ENCODE results near the gene GLRX3.

DNA sequence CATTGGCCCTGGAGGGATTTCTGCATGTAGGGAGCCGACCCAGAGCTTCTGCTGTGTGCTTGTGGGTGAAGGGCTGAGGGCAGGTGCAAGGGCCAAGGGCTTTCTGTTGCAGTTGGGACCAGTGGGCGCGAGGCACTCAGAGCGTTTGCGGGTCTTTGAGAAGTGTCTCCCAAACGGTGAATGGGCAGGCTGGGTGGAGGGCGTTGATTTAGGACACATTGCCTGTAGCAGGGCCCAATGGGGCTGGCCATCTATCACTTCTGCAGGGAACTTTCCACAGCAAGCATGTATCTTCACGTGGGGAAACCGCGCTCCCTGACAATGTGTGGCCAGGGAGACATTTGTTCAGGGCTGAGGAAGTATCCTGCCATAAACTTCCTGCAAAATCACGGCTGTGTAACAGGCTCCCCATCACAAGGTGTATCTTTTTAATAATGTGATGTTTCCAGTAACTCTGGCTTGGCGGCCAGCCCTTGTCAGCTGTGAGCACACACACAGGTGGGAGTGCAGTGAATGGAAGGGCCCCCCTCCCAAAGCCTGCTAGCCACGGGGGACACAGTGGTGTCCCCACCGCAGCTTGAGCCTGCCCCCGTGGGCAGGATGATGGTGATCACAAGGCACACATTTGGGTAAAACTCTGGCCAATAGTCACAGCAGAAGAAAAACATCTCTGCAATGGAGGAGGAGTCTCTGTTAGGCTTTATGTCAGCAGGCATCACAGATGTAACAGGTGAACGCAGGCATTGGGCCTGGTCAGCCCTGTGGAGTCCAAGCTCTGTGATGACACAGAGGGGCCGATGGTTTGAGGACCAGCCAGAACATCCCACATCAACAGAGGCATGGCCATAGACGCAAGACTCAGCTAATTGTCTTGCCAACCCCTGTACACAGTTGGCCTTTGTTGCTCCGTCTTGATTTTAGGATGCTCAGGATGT is 84.3 kb downstream of the GLRX3 start:
- TF ChIP-seq, protein P1, sequence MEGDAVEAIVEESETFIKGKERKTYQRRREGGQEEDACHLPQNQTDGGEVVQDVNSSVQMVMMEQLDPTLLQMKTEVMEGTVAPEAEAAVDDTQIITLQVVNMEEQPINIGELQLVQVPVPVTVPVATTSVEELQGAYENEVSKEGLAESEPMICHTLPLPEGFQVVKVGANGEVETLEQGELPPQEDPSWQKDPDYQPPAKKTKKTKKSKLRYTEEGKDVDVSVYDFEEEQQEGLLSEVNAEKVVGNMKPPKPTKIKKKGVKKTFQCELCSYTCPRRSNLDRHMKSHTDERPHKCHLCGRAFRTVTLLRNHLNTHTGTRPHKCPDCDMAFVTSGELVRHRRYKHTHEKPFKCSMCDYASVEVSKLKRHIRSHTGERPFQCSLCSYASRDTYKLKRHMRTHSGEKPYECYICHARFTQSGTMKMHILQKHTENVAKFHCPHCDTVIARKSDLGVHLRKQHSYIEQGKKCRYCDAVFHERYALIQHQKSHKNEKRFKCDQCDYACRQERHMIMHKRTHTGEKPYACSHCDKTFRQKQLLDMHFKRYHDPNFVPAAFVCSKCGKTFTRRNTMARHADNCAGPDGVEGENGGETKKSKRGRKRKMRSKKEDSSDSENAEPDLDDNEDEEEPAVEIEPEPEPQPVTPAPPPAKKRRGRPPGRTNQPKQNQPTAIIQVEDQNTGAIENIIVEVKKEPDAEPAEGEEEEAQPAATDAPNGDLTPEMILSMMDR (IDR thresholded peaks at IDR 0.05; ENCODE audit: insufficient read depth, low read depth, low read length): no peak
- no peak for TF ChIP-seq EZH2 (IDR thresholded peaks at IDR 0.05; ENCODE audit: insufficient read depth, low read length)

Data from astrocyte (in vitro differentiated cells and primary cell).